Suprapubic skin (tissue), 4 donors: ENCODE results near the gene FNDC11.

ENCODE experiments used
- EP300 ChIP-seq: sonication (generic); formaldehyde crosslinking; IDR thresholded peaks from one replicate; pipeline ENCODE4 v1.6.1; 2017; ENCODE audit warnings: antibody characterized with exemption
- POLR2AphosphoS5 ChIP-seq, 3 donors: sonication (generic); formaldehyde crosslinking; IDR thresholded peaks; one replicate each; pipeline ENCODE4 v1.6.1; 2017; ENCODE audit warnings: antibody characterized with exemption in 3 of 3
- TF ChIP-seq, protein P1 (sequence below), 2 donors: fragments of 200-600 bp in 1 of 2; fragments of 450-650 bp in 1 of 2; sonication (generic) in 1 of 2; IDR thresholded peaks; one replicate each; pipeline ENCODE4 v1.5.1; 2016 to 2019; ENCODE audit warnings: antibody characterized with exemption in 2 of 2, mild to moderate bottlenecking in 1 of 2, moderate library complexity in 1 of 2

DNA sequence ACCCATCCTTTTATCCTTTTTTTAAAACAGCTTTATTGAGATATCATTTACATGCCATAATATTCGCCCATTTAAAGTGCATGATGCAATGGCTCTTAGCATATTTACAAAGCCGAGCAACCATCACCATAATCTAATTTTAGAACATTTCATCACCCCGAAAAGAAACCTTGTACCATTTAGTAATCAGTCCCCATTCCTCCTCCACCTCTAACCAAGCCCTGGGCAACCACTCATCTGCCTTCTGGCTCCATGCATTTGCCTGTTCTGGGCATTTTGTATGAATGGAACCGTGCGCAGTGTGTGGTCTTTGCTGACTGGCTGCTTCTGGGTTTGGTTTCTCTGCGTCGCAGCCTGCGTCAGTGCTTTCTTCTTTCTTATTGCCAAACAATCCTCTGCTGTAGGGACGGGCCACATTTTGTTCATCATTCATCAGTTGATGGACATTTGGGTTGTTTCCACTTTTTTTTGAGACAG is 44.8 kb upstream of the FNDC11 start:
- TF ChIP-seq, protein P1, sequence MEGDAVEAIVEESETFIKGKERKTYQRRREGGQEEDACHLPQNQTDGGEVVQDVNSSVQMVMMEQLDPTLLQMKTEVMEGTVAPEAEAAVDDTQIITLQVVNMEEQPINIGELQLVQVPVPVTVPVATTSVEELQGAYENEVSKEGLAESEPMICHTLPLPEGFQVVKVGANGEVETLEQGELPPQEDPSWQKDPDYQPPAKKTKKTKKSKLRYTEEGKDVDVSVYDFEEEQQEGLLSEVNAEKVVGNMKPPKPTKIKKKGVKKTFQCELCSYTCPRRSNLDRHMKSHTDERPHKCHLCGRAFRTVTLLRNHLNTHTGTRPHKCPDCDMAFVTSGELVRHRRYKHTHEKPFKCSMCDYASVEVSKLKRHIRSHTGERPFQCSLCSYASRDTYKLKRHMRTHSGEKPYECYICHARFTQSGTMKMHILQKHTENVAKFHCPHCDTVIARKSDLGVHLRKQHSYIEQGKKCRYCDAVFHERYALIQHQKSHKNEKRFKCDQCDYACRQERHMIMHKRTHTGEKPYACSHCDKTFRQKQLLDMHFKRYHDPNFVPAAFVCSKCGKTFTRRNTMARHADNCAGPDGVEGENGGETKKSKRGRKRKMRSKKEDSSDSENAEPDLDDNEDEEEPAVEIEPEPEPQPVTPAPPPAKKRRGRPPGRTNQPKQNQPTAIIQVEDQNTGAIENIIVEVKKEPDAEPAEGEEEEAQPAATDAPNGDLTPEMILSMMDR (IDR thresholded peaks at IDR 0.05), result no peak
- TF ChIP-seq POLR2AphosphoS5 (IDR thresholded peaks at IDR 0.05) (no peak), EP300 (no peak)
